Panc1 (cell line): Measurements from ENCODE around the gene GLIS1.

ENCODE experiments used
- CTCF ChIP-seq: fragments of 450-650 bp; IDR thresholded peaks from 2 replicates; pipeline ENCODE4 v1.5.1; 2017; ENCODE audit warnings: mild to moderate bottlenecking
- REST ChIP-seq, 2 experiments: IDR thresholded peaks; 2 replicates each; pipeline ENCODE4 v1.6.1; 2011 to 2012; ENCODE audit warnings: low read depth in 2 of 2, control low read depth in 1 of 2, low read length in 1 of 2, mild to moderate bottlenecking in 1 of 2, moderate library complexity in 1 of 2; ENCODE audit not compliant: insufficient read depth in 1 of 2

- TF ChIP-seq CTCF (no peak), REST (IDR thresholded peaks at IDR 0.05; ENCODE audit: insufficient read depth in 1 of 2, low read depth in 2 of 2, low read length in 1 of 2) (no peak)
Observed at GRCh38 chr1:53722025-53722424, 16.9 kb downstream of the GLIS1 start.
